ENCODE measurements around the gene GPX2. TPM values are rescaled to one million over a fixed set of nuclear protein-coding genes. Genes with fewer than 3 reads are reported as not detected.

The GPX2 gene
- total and polyA plus RNA-seq, 2 of the 8 experiments (the other 6 are each of a cell fraction or from before 2014, with no cell fraction given): 0.30 to 0.89 TPM

DNA sequence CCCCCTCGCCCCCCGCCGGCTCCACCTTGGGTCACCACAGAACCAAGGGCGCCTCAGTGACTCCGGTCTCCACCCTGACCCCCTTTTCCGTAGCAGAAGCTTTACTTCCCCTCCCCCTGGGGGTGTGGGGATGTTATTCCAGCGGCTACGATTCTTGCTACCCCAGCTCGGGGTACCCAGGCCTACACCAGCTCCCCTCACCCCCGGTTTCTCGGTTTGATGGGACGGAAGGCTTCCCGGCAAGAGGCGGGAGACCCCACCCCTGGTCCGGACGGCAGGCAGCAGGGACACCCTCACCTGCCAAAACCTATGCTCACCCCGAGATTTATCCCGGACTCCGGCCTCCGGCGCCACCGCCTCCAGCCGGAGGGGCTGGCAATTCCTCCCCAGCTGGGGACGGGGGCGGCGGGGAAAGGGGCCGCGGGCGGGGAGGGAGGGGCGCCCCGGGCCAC lies 29.0 kb upstream of the GPX2 start:
- Histone ChIP-seq H3K4me3 (ENCODE audit: extremely low read depth in 1 of 4, insufficient read depth in 2 of 4, low read depth in 3 of 4, low read length in 4 of 4) (peak overlapping the region; percentile 60 to 94 (median 70)), H3K27ac (ENCODE audit: low read depth, low read length) (no peak overlapping the region), H4K5ac (ENCODE audit: insufficient read length, low read depth, low read length) (no peak overlapping the region), H3K4me2 (ENCODE audit: insufficient read depth in 1 of 2, low read depth in 2 of 2, low read length in 2 of 2) (peak overlapping the region; percentile 79 to 85), H2BK15ac (ENCODE audit: low read length) (no peak overlapping the region), H2BK20ac (ENCODE audit: low read length) (no peak overlapping the region), H2BK5ac (ENCODE audit: low read depth, low read length) (0 out of 2 replicates have a peak overlapping the region, but pooled peaks have one; percentile 5), H3K27me3 (replicated peaks in 1 of 4; ENCODE audit: control insufficient read depth in 3 of 4, extremely low read depth in 1 of 4, insufficient read depth in 3 of 4, low read length in 3 of 4) (peaks cover 0 to 21% (median 8%) of the 10 kb centered on the region in 4 experiments; a peak in 4 of 7 replicates), H3K4me1 (replicated peaks in 1 of 4; ENCODE audit: control insufficient read depth in 3 of 4, insufficient read depth in 4 of 4, low read length in 3 of 4) (peaks cover 0 to 29% (median 18%) of the 10 kb centered on the region in 4 experiments; a peak in 6 of 7 replicates), H3K9ac (replicated peaks in 1 of 4; ENCODE audit: extremely low read depth in 1 of 4, low read depth in 3 of 4, low read length in 3 of 4) (peak overlapping the region in 1 of 4 experiments; percentile 14; a peak in 1 of 7 replicates), H2BK12ac (ENCODE audit: low read depth, low read length) (no peak overlapping the region), H3K36me3 (ENCODE audit: control insufficient read depth in 2 of 4, insufficient read depth in 4 of 4, low read length in 3 of 4) (no peaks in the 10 kb centered on the region), H3K56ac (replicated peaks; ENCODE audit: insufficient read length, low read depth, low read length) (no peak overlapping the region), H2AFZ (ENCODE audit: low read length) (no peak overlapping the region), H3K79me2 (ENCODE audit: control insufficient read depth in 1 of 2, insufficient read depth in 2 of 2, low read length in 2 of 2) (peaks cover 0 to 12% of the 10 kb centered on the region in 2 experiments; a peak in 1 of 4 replicates), H3K18ac (ENCODE audit: extremely low read depth, low read length) (peak overlapping the region; percentile 40; the same call in 1 of the 2 replicates), H4K8ac (ENCODE audit: extremely low read depth, insufficient read depth, low read length) (no peak overlapping the region), H3K79me1 (ENCODE audit: low read depth, low read length) (peaks cover 8% of the 10 kb centered on the region; the same call in 1 of the 2 replicates), H4K20me1 (replicated peaks in 1 of 2; ENCODE audit: control insufficient read depth in 1 of 2, insufficient read depth in 2 of 2, low read length in 2 of 2) (peaks cover 0 to 2% of the 10 kb centered on the region in 2 experiments), H3K4ac (replicated peaks; ENCODE audit: insufficient read length, low read depth, low read length) (peak overlapping the region; percentile 15), H3K23ac (ENCODE audit: insufficient read length) (no peak overlapping the region), H4K91ac (replicated peaks; ENCODE audit: insufficient read length, low read length) (no peak overlapping the region), H3K9me3 (ENCODE audit: insufficient read depth in 2 of 2, low read depth in 1 of 2, low read length in 1 of 2) (no peaks in the 10 kb centered on the region), H2BK120ac (replicated peaks; ENCODE audit: low read depth, low read length) (no peak overlapping the region), H2AK5ac (ENCODE audit: low read depth, low read length) (no peak overlapping the region), H3K23me2 (ENCODE audit: low read depth, low read length) (peaks cover 2% of the 10 kb centered on the region; the same call in 1 of the 2 replicates), H3K14ac (ENCODE audit: insufficient read length) (no peak overlapping the region)
- WGBS, 2 experiments (ENCODE audit: extremely low coverage in 1 of 2, insufficient coverage in 1 of 2, insufficient read length in 1 of 2, insufficient replicate concordance in 2 of 2, low coverage in 1 of 2, low lambda C conversion rate in 2 of 2, missing lambda C conversion rate in 1 of 2): 2% methylated on average over 8 of the region's 31 CpGs; no CpG with 5 or more reads in 1 of the 2 experiments
- ChIA-PET POLR2A (ENCODE audit: partially characterized antibody) (interaction anchor here (0.6 to 2.9 kb wide), 3 partner anchors 9 to 15 kb away, joined by 3 to 14 read pairs (median 3); partner anchors contain the start of gene FNTB), CTCF (ENCODE audit: partially characterized antibody) (interaction anchor here (0.8 to 4.1 kb wide), 6 partner anchors 10 to 130 kb away, joined by 3 to 45 read pairs (median 12); partner anchors contain the start of gene FNTB)
- DNase-seq (ENCODE audit: low read depth in 1 of 2, low spot score in 2 of 2) (no peak), FAIRE-seq (no peak)
- TF ChIP-seq KDM4A (IDR thresholded peaks at IDR 0.05; ENCODE audit: low read depth, low read length, severe bottlenecking) (peak; percentile 28), EGR1 (IDR thresholded peaks at IDR 0.05; ENCODE audit: borderline replicate concordance, low read depth, low read length) (no peak)
